GM12878 (cell line): ENCODE data around the gene HS3ST3B1. TPM values are rescaled to one million over a fixed set of nuclear protein-coding genes. Genes with fewer than 3 reads are reported as not detected.

Experiments used
- ATAC-seq: fragments of 200-7000 bp; cut with Tn5 transposase; 3 replicates; pipeline ENCODE4 v1.9.1; 2020; ENCODE audit warnings: mild to moderate bottlenecking, moderate library complexity
- BruUV-seq: library from RNA; stranded (reverse); fragments of 400-500 nt; replicated peaks from 2 replicates; lab custom pipeline; 2021; lab: Mats Ljungman, UMichigan
- CTCF ChIA-PET: fragments of 300-600 bp; sonication (Branson Sonifier 250); formaldehyde crosslinking; extraction: SDS; loops from one replicate; lab custom pipeline; 2021; ENCODE audit warnings: inconsistent platforms; lab: Yijun Ruan, JAX
- POLR2A ChIA-PET: fragments of 350-600 bp; formaldehyde crosslinking; extraction: SDS; loops from one replicate; lab custom pipeline; 2021; ENCODE audit warnings: inconsistent platforms; lab: Charles Lee
- RAD21 ChIA-PET: fragments of 300-600 bp; sonication (Branson Sonifier 250); formaldehyde crosslinking; loops from one replicate; lab custom pipeline; 2023; ENCODE audit warnings: antibody characterized with exemption; ENCODE audit not compliant: unreplicated experiment; lab: Charles Lee
- SMC1A ChIA-PET: fragments of 300-600 bp; sonication (Branson Sonifier 250); formaldehyde crosslinking; loops from one replicate; lab custom pipeline; 2023; ENCODE audit not compliant: unreplicated experiment, uncharacterized antibody; lab: Charles Lee
- DNase-seq: peaks from one replicate; pipeline ENCODE4 v3.0.0-alpha.2; 2011; ENCODE audit warnings: low read depth, low spot score
- FAIRE-seq: peaks from 3 replicates; lab custom pipeline; 2011; peaks lifted over from hg19 to GRCh38; lab: Jason Lieb, UNC
- H2AFZ ChIP-seq: 2 replicates; pipeline ENCODE4 v1.6.0; 2011; ENCODE audit warnings: low read depth, low read length, control low read depth; ENCODE audit not compliant: control insufficient read depth
- H3K27ac ChIP-seq: 2 replicates; pipeline ENCODE4 v1.5.1; 2011; ENCODE audit warnings: control low read depth; ENCODE audit not compliant: control insufficient read depth, insufficient read depth
- H3K27me3 ChIP-seq, 2 experiments: replicated peaks in 1 of 2; 2 replicates each; pipeline versions ENCODE4 v1.6.0 to v1.6.1; 2011; ENCODE audit warnings: low read length in 1 of 2; ENCODE audit not compliant: control insufficient read depth in 2 of 2, insufficient read depth in 2 of 2
- H3K36me3 ChIP-seq, 2 experiments: 2 replicates each; pipeline ENCODE4 v1.5.1; 2011; ENCODE audit warnings: low read length in 1 of 2; ENCODE audit not compliant: control insufficient read depth in 2 of 2, insufficient read depth in 2 of 2
- H3K4me1 ChIP-seq: 2 replicates; pipeline ENCODE4 v1.6.1; 2011; ENCODE audit warnings: mild to moderate bottlenecking, low read length, moderate library complexity, mixed read lengths; ENCODE audit not compliant: control insufficient read depth, insufficient read depth
- H3K4me2 ChIP-seq: 2 replicates; pipeline ENCODE4 v1.6.0; 2011; ENCODE audit warnings: control low read depth; ENCODE audit not compliant: control insufficient read depth, insufficient read depth
- H3K4me3 ChIP-seq: fragments of 200-600 bp; sonication (generic); 2 replicates; pipeline ENCODE4 v1.5.1; 2016
- H3K79me2 ChIP-seq: 2 replicates; pipeline ENCODE4 v1.6.0; 2011; ENCODE audit warnings: low read length; ENCODE audit not compliant: control insufficient read depth, insufficient read depth
- H3K9ac ChIP-seq: 2 replicates; pipeline ENCODE4 v1.8.0; 2011; ENCODE audit warnings: low read length, control low read depth, mixed read lengths; ENCODE audit not compliant: control insufficient read depth, insufficient read depth
- H3K9me3 ChIP-seq: replicated peaks from 3 replicates; pipeline ENCODE4 v1.5.1; 2011; ENCODE audit warnings: mild to moderate bottlenecking, low read length; ENCODE audit not compliant: control insufficient read depth, insufficient read depth
- H4K20me1 ChIP-seq: 2 replicates; pipeline ENCODE4 v1.6.0; 2011; ENCODE audit not compliant: control insufficient read depth, insufficient read depth
- ASH2L ChIP-seq: fragments of 300-600, 200-600 bp; sonication (generic); IDR thresholded peaks from 2 replicates; pipeline ENCODE4 v1.6.1; 2017; ENCODE audit warnings: low read depth, mild to moderate bottlenecking, borderline replicate concordance
- ATF3 ChIP-seq: IDR thresholded peaks from 2 replicates; pipeline ENCODE4 v1.6.1; 2011; ENCODE audit warnings: low read depth, mild to moderate bottlenecking, low read length, moderate library complexity, borderline replicate concordance; ENCODE audit errors: extremely low read depth
- CHD1 ChIP-seq: IDR thresholded peaks from 2 replicates; pipeline ENCODE4 v1.6.1; 2012; ENCODE audit warnings: low read depth, low read length, improper control_type of control experiment
- CHD4 ChIP-seq: fragments of 200-600 bp; sonication (generic); IDR thresholded peaks from 2 replicates; pipeline ENCODE4 v1.6.1; 2016; ENCODE audit warnings: mild to moderate bottlenecking
- IRF3 ChIP-seq: fragments of 450-650 bp; IDR thresholded peaks from 2 replicates; pipeline ENCODE4 v1.6.1; 2014; ENCODE audit warnings: mild to moderate bottlenecking
- MEF2A ChIP-seq: IDR thresholded peaks from 2 replicates; pipeline ENCODE4 v1.6.1; 2011; ENCODE audit warnings: low read depth, mild to moderate bottlenecking, low read length, moderate library complexity; ENCODE audit not compliant: insufficient read depth
- MEF2B ChIP-seq: fragments of 450-650 bp; IDR thresholded peaks from 2 replicates; pipeline ENCODE4 v1.6.1; 2018; ENCODE audit warnings: mild to moderate bottlenecking, moderate library complexity; ENCODE audit not compliant: partially characterized antibody, poor library complexity, severe bottlenecking
- NR2C1 ChIP-seq: fragments of 450-650 bp; IDR thresholded peaks from 2 replicates; pipeline ENCODE4 v1.6.1; 2017; ENCODE audit warnings: antibody characterized with exemption, mild to moderate bottlenecking, moderate library complexity
- NRF1 ChIP-seq: conservative IDR thresholded peaks from 2 replicates; pipeline ENCODE4 v1.6.1; 2011; ENCODE audit warnings: mild to moderate bottlenecking, low read depth, low read length, improper control_type of control experiment
- RB1 ChIP-seq: fragments of 450-650 bp; formaldehyde crosslinking; IDR thresholded peaks from 2 replicates; pipeline ENCODE4 v1.6.1; 2017; ENCODE audit warnings: mild to moderate bottlenecking, borderline replicate concordance
- REST ChIP-seq: IDR thresholded peaks from 2 replicates; pipeline ENCODE4 v1.6.1; 2012; ENCODE audit warnings: mild to moderate bottlenecking, low read depth, low read length
- SMC3 ChIP-seq: IDR thresholded peaks from 2 replicates; pipeline ENCODE4 v1.6.1; 2011; ENCODE audit warnings: low read length, improper control_type of control experiment, borderline replicate concordance
- SUZ12 ChIP-seq: fragments of 200-600 bp; sonication (generic); IDR thresholded peaks from one replicate; pipeline ENCODE4 v1.6.1; 2018; ENCODE audit warnings: antibody characterized with exemption, mild to moderate bottlenecking; ENCODE audit not compliant: unreplicated experiment
- TBL1XR1 ChIP-seq: IDR thresholded peaks from 2 replicates; pipeline ENCODE4 v1.6.1; 2012; ENCODE audit warnings: low read depth, low read length, improper control_type of control experiment
- ZNF622 ChIP-seq: fragments of 450-650 bp; IDR thresholded peaks from 2 replicates; pipeline ENCODE4 v1.6.1; 2017; ENCODE audit warnings: mild to moderate bottlenecking, inconsistent platforms
- ZNF687 ChIP-seq: fragments of 450-650 bp; IDR thresholded peaks from 2 replicates; pipeline ENCODE4 v1.6.1; 2017; ENCODE audit warnings: mild to moderate bottlenecking, moderate library complexity
- ZSCAN29 ChIP-seq: fragments of 450-650 bp; IDR thresholded peaks from 2 replicates; pipeline ENCODE4 v1.6.1; 2017; ENCODE audit warnings: mild to moderate bottlenecking, moderate library complexity
- WGBS: methylation state at CpG from one replicate; pipeline ENCODE4 v1.1.6; 2016; ENCODE audit warnings: low lambda C conversion rate; ENCODE audit not compliant: insufficient replicate concordance, insufficient coverage; ENCODE audit errors: missing lambda C conversion rate; 5-methylcytosine and 5-hydroxymethylcytosine counted together
- in situ Hi-C: fragments of 300-500 bp; cut with MboI; formaldehyde crosslinking; loops from 9 replicates; pipeline ENCODE4 v1.14.3; 2018; ENCODE audit warnings: mixed read lengths
- intact Hi-C: fragments of 100-400 bp; cut with micrococcal nuclease; formaldehyde crosslinking; loops from one replicate; pipeline ENCODE4 v1.14.2; 2022; ENCODE audit not compliant: unreplicated experiment
- polyA plus RNA-seq, 11 experiments: library from polyadenylated mRNA; depleted of rRNA in 4 of 11; unstranded in 6 of 11; stranded (reverse) in 5 of 11; fragments of >200 nt; fragmentation: Nextera tagmentation in 4 of 11; fragmentation: Illumina TruSeq in 1 of 11; extraction: Ambion mirVana in 4 of 11; extraction: Trizol in 1 of 11; gene quantifications; 1 replicate in 1 of 11; 2 replicates in 10 of 11; pipeline versions ENCODE4 v1.2.1 to v1.2.3, GENCODE V29; 2011 to 2016; ENCODE audit warnings: inconsistent platforms in 2 of 11, missing spikeins in 2 of 11, low read depth in 1 of 11
- total RNA-seq, 4 experiments: library from RNA; depleted of rRNA in 3 of 4; stranded (reverse); fragments of >200 nt in 3 of 4; fragmentation: Illumina TruSeq in 1 of 4; extraction: Trizol in 1 of 4; gene quantifications; 2 replicates each; pipeline versions ENCODE4 v1.2.1 to v1.2.3, GENCODE V29; 2013 to 2021

The HS3ST3B1 gene
- total and polyA plus RNA-seq, 10 of the 15 experiments (the other 5 are each of a cell fraction or from before 2014, with no cell fraction given): 0.03 to 0.14 (median 0.06) TPM; not detected in 3

GRCh38 chr17:14376666-14377065 is 75.8 kb downstream of the HS3ST3B1 start:
- BruUV-seq: no TSS peak
- DNase-seq (no peak), ATAC-seq (no peak), FAIRE-seq (no peak)
- POLR2A ChIA-PET: no interaction called here
- Histone ChIP-seq H2AFZ (no peak overlapping the region), H3K9ac (no peak overlapping the region), H3K27ac (no peak overlapping the region), H4K20me1 (no peaks in the 10 kb centered on the region), H3K4me2 (no peak overlapping the region), H3K4me1 (no peaks in the 10 kb centered on the region), H3K4me3 (no peak overlapping the region), H3K27me3 (no peaks in the 10 kb centered on the region), H3K36me3 (no peaks in the 10 kb centered on the region), H3K9me3 (no peaks in the 10 kb centered on the region), H3K79me2 (no peaks in the 10 kb centered on the region)
- RAD21 ChIA-PET: no interaction called here
- in situ Hi-C loops: no loop called here
- intact Hi-C loops: no loop called here
- CTCF ChIA-PET: no interaction called here
- SMC1A ChIA-PET: no interaction called here
- whole genome bisulfite sequencing: 64% methylated on average over 3 of the region's 3 CpGs
- TF ChIP-seq CHD1 (no peak), ZNF622 (no peak), NRF1 (no peak), SMC3 (no peak), MEF2A (no peak), ZNF687 (no peak), MEF2B (no peak), ATF3 (no peak), IRF3 (no peak), SUZ12 (no peak), NR2C1 (no peak), ZSCAN29 (no peak), ASH2L (no peak), RB1 (no peak), CHD4 (no peak), REST (no peak), TBL1XR1 (no peak)
